Dedifferentiated amniotic fluid mesenchymal stem cell (primary cell): ENCODE data around the gene NGLY1.

Experiments
- DNase-seq: peaks from one replicate; pipeline ENCODE4 v3.0.0-alpha.2; 2016; ENCODE audit errors: extremely low spot score

Gene NGLY1

GRCh38 chr3:25711090-25711489 lies 72.2 kb downstream of the NGLY1 start:
- DNase-seq: no peak

GRCh38 chr3:25708036-25708435 lies 75.2 kb downstream of the NGLY1 start:
- no peak for DNase-seq

GRCh38 chr3:25707268-25707926 lies 75.8 kb downstream of the NGLY1 start:
- DNase-seq: no peak

- DNase-seq: no peak
Observed at GRCh38 chr3:25706213-25706612, 77.0 kb downstream of the NGLY1 start.

- DNase-seq: no peak
Observed at GRCh38 chr3:25697553-25697952, 85.7 kb downstream of the NGLY1 start.

GRCh38 chr3:25695731-25696420 lies 87.4 kb downstream of the NGLY1 start:
- no peak for DNase-seq

GRCh38 chr3:25693238-25693637 lies 90.0 kb downstream of the NGLY1 start:
- no peak for DNase-seq

- DNase-seq: no peak
Observed at GRCh38 chr3:25692341-25692740, 90.9 kb downstream of the NGLY1 start.

GRCh38 chr3:25690768-25691533 lies 92.3 kb downstream of the NGLY1 start:
- DNase-seq: no peak

- DNase-seq: no peak
Observed at GRCh38 chr3:25689226-25689625, 94.0 kb downstream of the NGLY1 start.

- DNase-seq: no peak
Observed at GRCh38 chr3:25687742-25688141, 95.5 kb downstream of the NGLY1 start.

- no peak for DNase-seq
Observed at GRCh38 chr3:25686766-25687165, 96.5 kb downstream of the NGLY1 start.

- DNase-seq: no peak
Observed at GRCh38 chr3:25683882-25684281, 99.4 kb downstream of the NGLY1 start.

- DNase-seq: no peak
Observed at GRCh38 chr3:25683410-25683809, 99.8 kb downstream of the NGLY1 start.

- DNase-seq: no peak
Observed at GRCh38 chr3:25679642-25680302, 103.5 kb downstream of the NGLY1 start.

GRCh38 chr3:25679166-25679565 lies 104.1 kb downstream of the NGLY1 start:
- no peak for DNase-seq

GRCh38 chr3:25678581-25678980 lies 104.7 kb downstream of the NGLY1 start:
- no peak for DNase-seq

GRCh38 chr3:25677121-25677520 lies 106.1 kb downstream of the NGLY1 start:
- no peak for DNase-seq

GRCh38 chr3:25674670-25675069 lies 108.6 kb downstream of the NGLY1 start:
- DNase-seq: no peak

GRCh38 chr3:25673738-25674298 lies 109.4 kb downstream of the NGLY1 start:
- DNase-seq: no peak
